GM10847 (cell line): ENCODE data around the gene TRAF3IP3.

Experiments used
- POLR2A ChIP-seq: IDR thresholded peaks from 2 replicates; pipeline ENCODE4 v1.6.1; 2011; ENCODE audit not compliant: insufficient read length; ENCODE audit errors: extremely low read depth

Gene TRAF3IP3

GRCh38 chr1:209819058-209819457, 63.2 kb downstream of the TRAF3IP3 start:
- no peak for TF ChIP-seq POLR2A

GRCh38 chr1:209820986-209821385, 65.1 kb downstream of the TRAF3IP3 start:
- no peak for TF ChIP-seq POLR2A

- no peak for TF ChIP-seq POLR2A
These were observed 66.9 kb downstream of the TRAF3IP3 start for GRCh38 chr1:209822706-209823105.

GRCh38 chr1:209823143-209824041, 67.5 kb downstream of the TRAF3IP3 start:
- no peak for TF ChIP-seq POLR2A

GRCh38 chr1:209825591-209826434, 70.0 kb downstream of the TRAF3IP3 start:
- no peak for TF ChIP-seq POLR2A

GRCh38 chr1:209827384-209828262, 71.8 kb downstream of the TRAF3IP3 start, which contains the start of gene UTP25:
UTP25 (plus strand) TSS chr1:209827972; CDS start chr1:209828064, 92 bp downstream.
- TF ChIP-seq POLR2A, result peak; percentile 37

GRCh38 chr1:209829716-209830115, 73.9 kb downstream of the TRAF3IP3 start:
- no peak for TF ChIP-seq POLR2A

GRCh38 chr1:209830722-209831121, 74.9 kb downstream of the TRAF3IP3 start:
- TF ChIP-seq POLR2A, result no peak

GRCh38 chr1:209831615-209832014, 75.8 kb downstream of the TRAF3IP3 start:
- no peak for TF ChIP-seq POLR2A
